MM.1S (cell line): ENCODE data around the gene ADAMTSL3.

Source experiments
- EZH2 ChIP-seq: fragments of 300-600 bp; sonication (generic); optimal IDR thresholded peaks from 2 replicates; pipeline ENCODE3; 2017; ENCODE audit warnings: low read depth, mild to moderate bottlenecking, antibody characterized with exemption, low read length, mixed read lengths
- EZH2phosphoT487 ChIP-seq: fragments of 300-600 bp; sonication (generic); IDR thresholded peaks from 2 replicates; pipeline ENCODE4 v1.6.1; 2018; ENCODE audit warnings: antibody characterized with exemption, low read length
- TF ChIP-seq, protein P1 (sequence below): fragments of 300-600 bp; sonication (generic); IDR thresholded peaks from 2 replicates; pipeline ENCODE4 v1.5.1; 2016; ENCODE audit warnings: antibody characterized with exemption, low read length, mixed read lengths

- TF ChIP-seq, protein P1, sequence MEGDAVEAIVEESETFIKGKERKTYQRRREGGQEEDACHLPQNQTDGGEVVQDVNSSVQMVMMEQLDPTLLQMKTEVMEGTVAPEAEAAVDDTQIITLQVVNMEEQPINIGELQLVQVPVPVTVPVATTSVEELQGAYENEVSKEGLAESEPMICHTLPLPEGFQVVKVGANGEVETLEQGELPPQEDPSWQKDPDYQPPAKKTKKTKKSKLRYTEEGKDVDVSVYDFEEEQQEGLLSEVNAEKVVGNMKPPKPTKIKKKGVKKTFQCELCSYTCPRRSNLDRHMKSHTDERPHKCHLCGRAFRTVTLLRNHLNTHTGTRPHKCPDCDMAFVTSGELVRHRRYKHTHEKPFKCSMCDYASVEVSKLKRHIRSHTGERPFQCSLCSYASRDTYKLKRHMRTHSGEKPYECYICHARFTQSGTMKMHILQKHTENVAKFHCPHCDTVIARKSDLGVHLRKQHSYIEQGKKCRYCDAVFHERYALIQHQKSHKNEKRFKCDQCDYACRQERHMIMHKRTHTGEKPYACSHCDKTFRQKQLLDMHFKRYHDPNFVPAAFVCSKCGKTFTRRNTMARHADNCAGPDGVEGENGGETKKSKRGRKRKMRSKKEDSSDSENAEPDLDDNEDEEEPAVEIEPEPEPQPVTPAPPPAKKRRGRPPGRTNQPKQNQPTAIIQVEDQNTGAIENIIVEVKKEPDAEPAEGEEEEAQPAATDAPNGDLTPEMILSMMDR, result no peak
- TF ChIP-seq EZH2 (no peak), EZH2phosphoT487 (no peak)
Observed at GRCh38 chr15:84082739-84083138, 428.8 kb downstream of the ADAMTSL3 start.
